Mononuclear cell (primary cell): ENCODE results near the gene DSC1. TPM values are rescaled to one million over a fixed set of nuclear protein-coding genes. Genes with fewer than 3 reads are reported as not detected.
A peak's percentile ranks its signal among the peaks of the same experiment; 100 is the strongest.

Source experiments
- H3K27me3 ChIP-seq: 2 replicates; pipeline ENCODE4 v1.6.0; 2011; ENCODE audit warnings: low read length, control low read depth; ENCODE audit not compliant: insufficient read depth
- H3K4me1 ChIP-seq: 2 replicates; pipeline ENCODE4 v1.5.1; 2011; ENCODE audit warnings: mild to moderate bottlenecking, low read length, control low read depth; ENCODE audit not compliant: insufficient read depth
- H3K4me3 ChIP-seq: 2 replicates; pipeline ENCODE4 v1.5.1; 2011; ENCODE audit warnings: mild to moderate bottlenecking, low read length, moderate library complexity
- H3K9me3 ChIP-seq: 2 replicates; pipeline ENCODE4 v1.5.1; 2011; ENCODE audit warnings: low read depth, mild to moderate bottlenecking, control low read depth, low read length
- total RNA-seq: library from RNA; depleted of rRNA; stranded (reverse); fragments of >200 nt; gene quantifications from one replicate; pipeline ENCODE4 v1.2.3, GENCODE V29; 2012

DSC1 gene
- total RNA-seq, 1 donor, result 4.5 TPM

DNA sequence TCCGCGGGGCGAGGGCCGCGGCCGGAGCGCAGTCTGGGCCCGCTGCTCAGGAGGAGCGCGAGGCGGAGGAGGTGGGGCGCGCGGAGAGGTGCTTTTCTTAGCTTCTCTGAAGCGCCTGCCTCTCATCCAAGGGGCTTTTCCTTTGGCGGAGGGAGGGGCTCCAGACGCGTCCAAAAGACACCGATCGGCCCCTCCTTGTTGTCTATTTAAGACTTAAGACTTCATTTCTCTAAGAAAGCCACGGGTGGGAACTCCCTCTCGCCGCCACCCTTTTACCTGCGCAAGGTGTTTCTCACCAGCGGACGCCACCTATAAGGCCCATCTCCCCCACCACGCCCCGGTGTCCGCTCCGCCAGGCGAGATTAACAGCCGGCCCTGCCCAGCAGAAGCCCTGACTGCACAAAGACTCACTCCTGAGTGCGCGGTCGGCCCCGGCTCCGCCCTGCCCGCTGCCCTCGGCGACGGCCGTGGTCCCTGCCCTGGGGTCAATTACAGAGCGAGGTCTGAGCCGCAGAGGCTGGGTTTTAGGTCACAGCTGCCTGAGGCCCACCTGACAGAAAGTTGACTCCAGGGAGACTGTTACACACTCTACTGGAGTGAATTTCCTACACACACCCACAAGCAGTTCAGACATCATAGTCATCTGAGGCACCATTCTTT, 60.5 kb downstream of the DSC1 start, which contains the start of gene DSC2:
TSS of gene DSC2 (minus strand) at position 397 of the 660 bp plus-strand sequence. CDS start 450 bp downstream, outside the sequence.
- H3K27me3 ChIP-seq, result peaks cover 30% of the 10 kb centered on the region
- no peaks in the 10 kb centered on the region for H3K9me3 ChIP-seq
- peaks cover 15% of the 10 kb centered on the region for H3K4me1 ChIP-seq
- H3K4me3 ChIP-seq, result peak within 1 kb of the TSS; percentile 35

- Histone ChIP-seq H3K27me3 (peaks cover 30% of the 10 kb centered on the region), H3K4me3 (peak overlapping the region; percentile 35), H3K9me3 (no peaks in the 10 kb centered on the region), H3K4me1 (peaks cover 15% of the 10 kb centered on the region)
These were observed 61.3 kb downstream of the DSC1 start for GRCh38 chr18:31101183-31102024.

- H3K27me3 ChIP-seq, result peaks cover 30% of the 10 kb centered on the region
- H3K4me1 ChIP-seq, result peaks cover 15% of the 10 kb centered on the region
- no peaks in the 10 kb centered on the region for H3K9me3 ChIP-seq
- H3K4me3 ChIP-seq, result peak overlapping the region; percentile 35
These were observed 62.0 kb downstream of the DSC1 start for GRCh38 chr18:31100436-31101182.

DNA sequence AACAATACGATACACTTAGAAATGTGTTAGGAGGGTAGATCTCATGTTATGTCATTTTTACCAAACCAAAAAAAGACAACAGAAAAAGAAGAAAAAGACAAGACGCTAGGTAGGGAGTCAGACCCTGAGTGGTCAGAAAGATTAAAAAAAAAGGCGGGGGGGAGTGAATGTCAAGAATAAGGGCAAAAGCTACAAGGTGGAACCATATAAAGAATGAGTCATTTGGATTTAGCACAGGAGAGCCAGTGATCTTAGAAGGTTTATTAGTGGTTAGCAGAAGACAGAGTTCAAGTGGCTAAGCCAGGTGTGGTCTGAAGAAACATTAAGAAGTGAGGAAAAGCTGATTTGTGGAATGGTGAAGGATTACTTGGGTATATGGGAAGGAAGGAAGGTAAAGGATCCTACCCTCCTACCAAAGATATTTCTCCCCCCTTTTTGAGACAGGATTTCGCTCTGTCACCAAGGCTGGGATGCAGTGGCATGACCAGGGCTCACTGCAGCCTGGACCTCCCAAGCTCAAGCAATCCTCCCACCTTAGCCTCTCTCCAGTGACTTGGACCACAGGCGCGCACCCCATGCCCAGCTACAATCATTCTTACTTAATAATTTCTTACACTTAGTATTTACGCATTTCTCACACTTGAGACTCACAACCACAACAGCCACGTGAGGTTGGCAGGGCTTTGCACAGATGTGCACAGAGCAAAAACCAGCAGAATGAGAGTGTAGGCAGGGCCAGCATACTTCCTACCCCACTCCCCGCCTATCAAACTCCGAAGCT, 63.0 kb downstream of the DSC1 start:
- Histone ChIP-seq H3K9me3 (no peaks in the 10 kb centered on the region), H3K4me3 (no peak overlapping the region), H3K27me3 (peaks cover 30% of the 10 kb centered on the region), H3K4me1 (peaks cover 15% of the 10 kb centered on the region)

DNA sequence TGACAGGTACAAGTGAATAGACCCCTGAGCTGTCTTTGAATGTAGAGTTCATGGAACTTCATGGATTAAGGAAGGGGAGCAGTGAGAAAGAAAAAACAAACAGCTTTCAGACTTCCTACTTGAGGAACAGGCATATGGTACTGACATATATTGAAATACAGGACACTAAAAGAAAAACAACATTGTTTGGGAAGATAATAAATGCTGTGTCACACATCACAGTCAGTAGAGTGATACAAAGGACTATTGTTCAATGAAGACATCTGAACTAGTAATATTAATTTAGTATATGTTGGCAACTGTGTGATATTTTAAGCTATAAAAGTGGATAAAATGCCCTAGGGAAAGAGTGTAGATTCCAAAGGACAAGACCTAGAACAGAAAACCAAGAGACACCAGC, 63.8 kb downstream of the DSC1 start:
- Histone ChIP-seq H3K9me3 (no peaks in the 10 kb centered on the region), H3K4me1 (peaks cover 15% of the 10 kb centered on the region), H3K27me3 (peaks cover 25% of the 10 kb centered on the region), H3K4me3 (no peak overlapping the region)

- peaks cover 15% of the 10 kb centered on the region for H3K4me1 ChIP-seq
- H3K4me3 ChIP-seq, result no peak overlapping the region
- H3K9me3 ChIP-seq, result no peaks in the 10 kb centered on the region
- H3K27me3 ChIP-seq, result peaks cover 16% of the 10 kb centered on the region
These were observed 65.0 kb downstream of the DSC1 start for GRCh38 chr18:31097666-31098065.

GRCh38 chr18:31093880-31094279, 68.8 kb downstream of the DSC1 start:
- Histone ChIP-seq H3K9me3 (no peaks in the 10 kb centered on the region), H3K4me1 (no peaks in the 10 kb centered on the region), H3K27me3 (no peaks in the 10 kb centered on the region), H3K4me3 (no peak overlapping the region)

GRCh38 chr18:31093294-31093693, 69.4 kb downstream of the DSC1 start:
- H3K4me1 ChIP-seq, result no peaks in the 10 kb centered on the region
- H3K27me3 ChIP-seq, result no peaks in the 10 kb centered on the region
- no peak overlapping the region for H3K4me3 ChIP-seq
- H3K9me3 ChIP-seq, result no peaks in the 10 kb centered on the region

- Histone ChIP-seq H3K27me3 (no peaks in the 10 kb centered on the region), H3K4me1 (no peaks in the 10 kb centered on the region), H3K4me3 (no peak overlapping the region), H3K9me3 (no peaks in the 10 kb centered on the region)
These were observed 71.3 kb downstream of the DSC1 start for GRCh38 chr18:31091350-31091749.

- no peak overlapping the region for H3K4me3 ChIP-seq
- no peaks in the 10 kb centered on the region for H3K27me3 ChIP-seq
- no peaks in the 10 kb centered on the region for H3K9me3 ChIP-seq
- H3K4me1 ChIP-seq, result no peaks in the 10 kb centered on the region
These were observed 74.1 kb downstream of the DSC1 start for GRCh38 chr18:31088532-31088931.

GRCh38 chr18:31079973-31080372, 82.7 kb downstream of the DSC1 start:
- no peaks in the 10 kb centered on the region for H3K27me3 ChIP-seq
- no peaks in the 10 kb centered on the region for H3K9me3 ChIP-seq
- no peaks in the 10 kb centered on the region for H3K4me1 ChIP-seq
- H3K4me3 ChIP-seq, result no peak overlapping the region

Other genes with a start within 250 kb of the DSC1 start
- gene DSC3, start 120.1 kb downstream of the DSC1 start, total RNA-seq, result under 0.01 TPM
- 8.1 TPM for gene DSC2, start 60.4 kb downstream of the DSC1 start, total RNA-seq
- gene DSG1, start 155.3 kb upstream of the DSC1 start, total RNA-seq, result not detected
- not detected for gene DSG4, start 213.9 kb upstream of the DSC1 start, total RNA-seq